NCI-H2227 (cell line): ENCODE measurements around the gene PRPF8.
"Not testable (repeated sequence)": the region's sequence is repeated elsewhere in the genome, so short reads cannot be mapped to it uniquely, and the experiment has no call there.

ENCODE experiments used
- DNase-seq: peaks from one replicate; lab custom pipeline; 2025; ENCODE audit not compliant: unreplicated experiment; lab: John Stamatoyannopoulos, UW

Gene PRPF8

DNA sequence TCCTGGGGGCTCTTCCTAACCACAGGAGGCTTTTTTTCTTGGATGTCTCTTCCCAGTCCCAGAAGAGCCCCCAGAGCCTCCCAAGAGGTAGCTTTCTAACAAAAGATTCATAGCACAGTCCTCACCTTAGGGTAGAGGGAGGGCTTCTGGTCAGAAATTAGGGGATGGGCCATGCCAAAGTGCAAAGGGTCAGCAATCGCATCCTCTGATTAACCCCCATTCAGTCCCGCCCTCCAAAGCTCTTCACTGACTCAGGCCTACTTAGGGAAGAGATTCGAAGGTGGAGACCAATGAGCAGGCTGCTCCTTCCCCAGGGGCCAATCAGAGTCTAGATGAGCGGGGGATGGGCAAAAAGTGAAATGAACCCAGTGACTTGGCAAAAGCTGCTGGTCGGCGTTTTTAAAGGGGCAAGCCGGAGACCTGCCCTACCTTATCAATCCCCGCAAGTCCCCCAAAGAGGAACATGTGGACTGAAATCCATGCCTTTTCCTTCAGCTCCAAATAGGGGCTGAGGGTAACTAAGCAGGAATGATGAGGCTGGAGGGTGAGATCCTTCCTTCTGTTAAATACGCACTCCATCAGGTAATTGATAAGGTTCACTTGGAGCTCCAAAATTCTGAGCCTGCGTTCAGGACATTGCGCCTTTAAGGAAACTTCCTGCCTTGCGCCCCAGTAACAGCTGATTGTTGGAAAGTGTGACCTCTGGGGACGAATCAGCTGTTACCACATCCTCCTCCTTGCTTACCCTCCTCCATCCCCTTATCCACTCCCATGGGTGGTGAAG, 32.4 kb upstream of the PRPF8 start:
- DNase-seq = peak; percentile 93

DNA sequence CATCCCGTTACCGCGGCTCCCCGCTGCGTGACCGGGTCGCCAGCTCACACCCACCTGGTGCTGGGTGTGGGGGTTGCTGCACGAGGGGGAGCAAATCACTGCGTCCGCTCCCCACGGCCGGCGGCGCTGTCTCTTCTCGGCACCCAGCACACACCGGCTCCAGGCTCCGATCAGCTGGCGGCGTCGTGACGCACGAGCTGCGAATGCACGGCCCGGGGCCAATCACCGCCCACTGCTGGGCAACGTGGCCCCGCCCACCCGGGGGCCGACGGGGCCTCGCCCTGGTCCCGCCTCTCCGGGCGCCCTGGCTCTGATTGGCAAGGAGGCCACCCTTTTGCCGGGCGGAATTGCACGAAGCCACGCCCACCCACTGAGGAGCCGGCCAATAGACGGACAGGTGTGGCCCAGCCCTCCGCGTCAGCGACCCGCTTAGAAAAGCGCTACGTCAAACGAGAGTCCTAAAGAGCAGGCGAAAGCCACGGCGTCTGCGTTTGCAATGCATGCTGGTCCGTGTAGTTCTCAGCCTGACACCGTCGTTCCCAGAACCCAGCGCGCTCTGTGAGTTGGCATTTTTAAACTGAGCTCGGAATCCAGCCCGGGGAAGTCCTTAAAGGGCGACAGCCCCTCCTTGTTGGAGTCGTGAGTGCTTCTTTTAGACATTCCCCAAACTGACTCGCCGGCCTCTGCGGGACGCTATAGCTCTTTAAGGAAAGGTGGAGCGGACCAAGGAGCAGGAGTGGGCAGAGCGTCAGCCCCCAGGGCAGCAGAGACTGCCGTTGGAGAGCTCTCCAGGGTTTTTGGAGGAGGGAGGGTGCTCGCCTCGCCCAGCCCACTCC, 31.6 kb upstream of the PRPF8 start:
- peak; percentile 98 for DNase-seq

DNA sequence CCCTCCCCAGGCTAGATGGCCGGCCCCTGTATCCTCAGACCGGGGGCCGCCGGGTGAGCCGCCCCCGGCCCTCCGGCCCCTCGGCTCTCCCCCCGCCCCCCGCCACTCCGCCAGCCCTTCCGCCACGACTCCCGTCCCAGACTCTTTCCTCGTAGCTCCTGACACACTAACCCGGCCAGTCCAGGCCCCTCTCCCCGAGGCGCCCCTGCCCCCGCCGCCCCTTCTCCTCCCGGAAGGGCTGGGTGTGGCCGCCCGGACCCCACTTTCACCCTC, 31.1 kb upstream of the PRPF8 start:
- no peak for DNase-seq

DNA sequence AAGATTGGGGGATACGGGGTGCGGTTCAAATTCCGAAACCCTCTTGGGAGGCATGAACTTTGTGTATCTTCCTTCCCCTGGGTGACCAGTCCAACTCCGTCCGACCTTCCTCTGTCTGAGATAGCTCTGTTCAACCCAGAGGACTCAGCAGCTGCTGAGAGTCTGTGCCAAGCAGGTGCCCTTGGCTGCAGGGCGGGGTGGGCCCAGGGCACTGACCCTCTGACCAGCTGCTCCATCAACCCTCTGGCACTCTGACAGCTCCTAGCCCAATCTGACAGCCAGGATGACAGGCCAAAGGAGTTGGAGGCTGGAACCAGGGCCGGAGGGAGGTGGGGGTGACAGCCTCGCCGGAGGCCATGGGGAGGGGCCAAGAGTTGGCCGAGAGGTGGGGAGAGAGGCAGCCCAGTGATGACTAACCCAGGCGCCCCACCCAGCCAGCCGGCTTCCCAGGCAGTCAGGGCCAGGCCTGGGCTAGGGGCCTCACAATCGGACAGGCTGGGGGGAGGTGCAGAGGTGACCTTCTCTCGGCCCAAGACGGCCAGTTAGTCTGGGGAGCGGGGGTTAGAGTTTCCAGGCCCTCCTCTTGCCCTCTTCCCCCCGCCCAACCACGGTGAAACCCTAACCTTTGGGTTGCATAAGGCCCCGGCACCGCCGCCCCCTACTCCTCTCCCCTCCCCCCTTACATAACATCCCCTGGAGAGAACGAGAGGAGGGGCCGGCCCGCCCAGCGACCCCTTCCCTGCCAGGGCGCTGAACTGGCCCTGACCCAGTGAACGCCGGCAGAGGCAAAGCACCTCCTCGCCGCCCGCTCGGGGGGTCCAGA, 30.5 kb upstream of the PRPF8 start:
- DNase-seq = peak; percentile 19

DNA sequence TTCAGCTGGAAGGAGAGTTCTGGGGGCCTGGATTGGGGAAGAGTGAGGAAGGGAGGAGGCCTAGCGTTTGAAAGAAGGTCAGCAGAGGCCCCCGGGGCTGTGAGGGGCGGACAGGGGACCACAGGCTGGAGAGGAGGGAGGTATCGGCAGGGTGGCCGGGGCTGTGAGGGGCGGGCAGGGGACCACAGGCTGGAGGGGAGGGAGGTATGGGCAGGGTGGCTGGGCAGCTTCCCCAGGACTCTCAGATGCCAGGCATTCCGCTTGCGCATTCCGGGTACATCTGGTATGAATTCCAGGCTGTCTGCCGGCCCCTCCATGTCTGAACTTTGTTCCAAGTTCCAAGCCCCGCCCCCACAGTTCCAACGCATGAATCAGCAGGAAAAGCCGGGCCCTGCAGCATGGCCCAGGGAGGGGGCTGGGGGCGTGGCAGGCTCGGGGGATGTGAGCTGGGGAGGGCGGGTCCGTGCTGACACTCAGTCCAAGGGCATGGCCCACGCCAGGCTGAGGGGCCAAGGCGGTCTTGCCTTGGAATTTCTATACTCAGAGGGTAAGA, 29.8 kb upstream of the PRPF8 start:
- peak; percentile 73 for DNase-seq

DNA sequence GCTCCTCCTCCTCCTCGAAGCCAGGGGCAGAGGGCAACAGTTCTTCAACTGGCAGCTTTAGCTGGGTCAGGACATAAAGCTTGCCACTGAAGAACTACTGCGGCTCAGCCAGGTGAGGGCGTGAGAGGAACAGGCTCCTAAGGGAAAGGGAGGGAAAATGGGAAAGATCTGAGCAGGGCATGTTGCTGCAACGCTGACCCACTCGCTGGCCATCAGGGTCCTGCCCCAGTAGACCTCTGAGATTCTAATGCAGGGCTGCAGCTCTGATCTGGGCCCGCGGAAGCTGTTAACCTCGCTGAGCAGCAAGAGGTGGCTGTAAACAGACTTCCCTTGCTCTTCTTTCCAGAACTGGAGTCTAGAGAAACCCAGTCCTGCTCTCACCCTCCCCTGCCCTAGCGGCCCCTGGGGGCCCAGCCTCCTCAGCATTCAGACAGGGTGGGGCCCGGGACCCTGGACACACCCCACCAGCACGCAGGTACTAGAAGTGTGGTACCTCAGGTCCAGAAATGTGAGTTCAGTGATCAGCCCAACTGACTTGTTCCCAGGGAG, 29.3 kb upstream of the PRPF8 start:
- peak; percentile 56 for DNase-seq

DNA sequence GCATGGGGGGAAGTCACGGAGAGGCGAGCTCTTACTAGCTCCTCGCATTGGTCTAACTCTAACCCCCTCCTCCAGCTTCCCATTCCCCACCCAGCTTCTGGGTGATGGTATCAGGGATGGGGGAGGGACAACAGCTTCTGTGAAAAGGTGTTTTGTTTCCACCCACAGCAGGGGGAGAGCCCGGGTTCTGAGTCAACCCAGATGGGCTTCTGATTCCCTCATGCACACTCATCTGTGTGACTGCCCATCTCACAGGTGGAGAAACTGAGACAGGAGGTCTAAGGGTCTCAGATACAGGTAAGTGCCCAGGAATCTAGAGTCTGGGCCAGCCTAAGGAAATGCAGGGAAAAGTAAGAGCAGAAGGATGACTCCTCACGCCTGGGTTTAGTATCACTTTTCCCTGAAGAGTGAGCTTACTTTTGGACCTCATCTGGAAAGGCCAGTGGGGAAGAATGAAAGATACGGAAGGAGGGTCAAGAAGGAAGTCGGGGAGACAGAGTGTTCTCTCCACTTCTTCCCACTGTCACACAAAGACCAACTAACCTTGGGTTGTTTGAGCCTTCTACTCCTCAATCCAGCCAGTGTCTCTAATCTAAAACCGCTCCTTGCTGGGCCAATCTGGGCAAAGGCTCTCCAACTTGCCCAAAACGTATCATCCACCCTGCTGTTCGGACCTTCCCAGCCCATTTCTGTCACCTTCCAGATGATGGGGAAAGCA, 28.7 kb upstream of the PRPF8 start:
- no peak for DNase-seq

DNA sequence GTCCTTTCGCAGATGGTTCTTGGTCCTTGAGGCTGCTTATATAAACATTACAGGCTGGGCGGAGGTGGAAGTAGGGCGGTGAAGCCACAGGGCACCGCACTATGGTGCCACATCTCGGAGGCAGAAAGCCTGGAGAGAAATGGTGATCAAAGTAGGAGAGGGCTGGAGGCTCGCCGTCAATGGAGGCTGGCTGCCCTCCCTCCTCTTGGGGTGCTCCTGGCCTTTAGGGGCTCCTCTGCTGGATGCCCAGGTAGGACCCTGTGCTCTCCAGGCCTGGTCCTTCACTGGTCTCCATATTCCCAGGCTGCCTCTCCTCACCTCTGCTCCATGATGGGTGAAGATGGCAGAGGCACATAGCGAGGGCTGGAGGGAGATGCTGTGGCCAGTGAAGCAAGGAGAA, 27.6 kb upstream of the PRPF8 start:
- no peak for DNase-seq

DNA sequence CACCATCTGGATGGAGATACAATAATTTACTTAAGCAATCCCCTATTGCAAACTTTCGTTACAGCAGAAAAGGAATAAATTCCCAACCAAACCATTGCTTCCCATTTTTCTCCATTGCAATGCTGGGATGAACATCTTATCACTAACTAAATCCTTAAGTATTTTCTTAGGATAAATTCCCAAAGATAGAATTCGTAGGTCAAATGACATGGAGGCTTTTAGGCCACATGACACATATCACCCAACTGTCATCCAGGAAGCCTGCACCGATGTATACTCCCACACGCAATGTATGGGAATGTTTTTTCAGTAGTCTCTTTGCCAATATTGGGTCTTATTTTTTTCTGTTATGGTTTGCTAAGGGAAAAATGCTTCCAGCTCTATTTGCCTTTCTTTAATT, 27.1 kb upstream of the PRPF8 start:
- no peak for DNase-seq

DNA sequence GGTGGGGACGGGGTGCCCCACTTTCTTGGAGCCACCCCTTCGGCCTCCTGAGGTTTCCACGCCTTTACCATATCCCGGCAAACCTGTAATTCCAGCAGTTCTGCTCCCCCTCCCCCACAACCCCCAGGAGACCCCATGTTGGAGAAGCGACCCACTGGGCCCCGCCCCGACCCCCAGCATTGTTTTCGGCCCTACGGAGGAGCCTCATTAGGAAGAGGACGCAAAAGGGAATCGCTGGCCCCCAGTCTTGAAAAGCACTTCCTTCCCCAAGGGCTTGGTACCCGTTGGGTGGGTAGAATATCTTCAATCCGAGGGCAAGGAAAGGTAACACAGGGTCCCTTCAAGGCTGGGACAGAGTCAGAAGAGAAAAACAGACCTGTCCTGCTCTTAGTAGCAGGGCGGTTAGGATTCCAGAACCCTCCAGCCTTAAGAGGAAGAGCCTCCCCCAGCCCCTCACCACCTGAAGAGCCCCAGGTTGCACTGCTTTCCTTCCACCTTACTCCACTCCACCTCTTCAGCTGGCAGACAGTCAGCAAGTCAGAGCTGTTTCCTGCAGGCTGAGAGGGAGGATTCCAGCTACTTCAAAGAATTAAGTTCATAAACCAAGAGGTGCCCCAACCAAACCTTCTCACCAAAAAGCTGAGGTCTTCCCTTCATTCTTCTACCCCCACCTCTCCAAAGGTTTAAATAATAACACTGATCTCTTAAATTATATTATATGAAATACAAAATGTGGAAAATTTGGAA, 26.3 kb upstream of the PRPF8 start:
- DNase-seq = no peak

DNA sequence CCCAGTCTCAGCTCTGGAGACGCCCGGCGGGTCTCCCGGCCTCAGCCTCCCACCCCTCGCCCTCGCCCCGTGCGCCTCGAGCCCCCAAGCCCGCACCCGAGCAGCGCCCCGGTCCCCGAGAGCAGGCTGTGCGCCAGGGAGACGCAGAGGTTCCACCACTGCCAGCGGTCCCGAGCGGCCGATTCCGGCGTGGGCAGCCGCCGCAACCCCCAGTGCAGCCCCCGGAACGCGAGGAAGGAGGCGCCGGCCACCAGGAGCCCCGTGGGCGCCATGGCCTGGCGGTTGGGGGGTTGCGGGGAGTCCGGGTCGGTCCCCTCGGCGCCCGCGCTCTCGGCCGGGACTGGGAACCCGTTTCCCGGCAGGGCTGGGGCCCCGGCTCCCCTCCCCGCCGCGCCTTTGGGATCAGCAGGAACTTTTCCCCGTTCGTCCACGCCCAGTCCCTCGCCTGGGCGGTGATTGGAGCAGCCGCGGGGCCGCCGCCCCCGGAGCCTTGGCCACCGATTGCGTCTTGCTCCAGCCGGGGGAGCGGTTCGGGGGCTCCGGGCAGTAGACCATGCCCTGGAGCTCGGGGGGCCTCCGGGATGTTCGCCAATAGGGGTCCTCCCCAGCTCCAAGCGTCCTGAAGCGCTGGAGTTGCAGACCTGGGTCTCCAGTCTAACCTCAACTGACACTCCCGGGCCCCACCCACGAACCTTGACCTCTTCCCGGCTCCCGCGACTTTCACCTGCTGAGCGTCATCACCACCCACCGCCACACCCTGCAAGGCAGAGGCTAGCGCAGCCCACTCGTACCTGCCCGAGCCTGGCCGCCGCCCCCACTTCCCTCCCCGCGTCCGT, 25.5 kb upstream of the PRPF8 start, which contains the start of gene TLCD2:
TLCD2 (minus strand) TSS at position 407 of the 836 bp plus-strand sequence; CDS start at position 272, 135 bp downstream.
- DNase-seq = peak; percentile 40

DNA sequence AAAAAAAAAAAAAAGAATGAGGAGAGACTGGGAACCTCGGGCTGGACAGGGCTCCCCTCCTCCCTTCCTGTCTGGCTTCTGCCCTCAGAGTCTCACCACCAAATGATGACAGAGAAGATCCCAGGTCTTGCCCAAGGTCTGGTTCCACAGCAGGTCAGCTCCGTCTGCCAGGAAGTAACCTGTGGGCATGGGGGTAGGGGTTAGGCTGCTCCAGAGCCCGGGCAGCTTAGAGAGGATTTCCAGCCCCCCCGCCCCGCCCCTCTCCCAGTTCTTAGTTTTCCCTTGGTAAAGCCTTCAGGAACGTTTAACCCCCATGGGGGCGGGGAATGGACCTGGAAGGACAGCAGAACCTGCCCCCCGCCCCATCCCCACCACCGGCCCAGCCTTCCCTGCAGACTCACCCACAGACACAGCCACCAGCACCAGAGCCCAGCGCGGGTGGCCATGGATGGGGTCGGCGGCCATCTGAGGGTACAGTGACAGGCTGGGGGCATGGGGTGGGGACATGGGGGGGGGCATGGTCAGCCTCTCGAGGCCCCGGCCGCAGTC, 24.8 kb upstream of the PRPF8 start:
- no peak for DNase-seq

DNA sequence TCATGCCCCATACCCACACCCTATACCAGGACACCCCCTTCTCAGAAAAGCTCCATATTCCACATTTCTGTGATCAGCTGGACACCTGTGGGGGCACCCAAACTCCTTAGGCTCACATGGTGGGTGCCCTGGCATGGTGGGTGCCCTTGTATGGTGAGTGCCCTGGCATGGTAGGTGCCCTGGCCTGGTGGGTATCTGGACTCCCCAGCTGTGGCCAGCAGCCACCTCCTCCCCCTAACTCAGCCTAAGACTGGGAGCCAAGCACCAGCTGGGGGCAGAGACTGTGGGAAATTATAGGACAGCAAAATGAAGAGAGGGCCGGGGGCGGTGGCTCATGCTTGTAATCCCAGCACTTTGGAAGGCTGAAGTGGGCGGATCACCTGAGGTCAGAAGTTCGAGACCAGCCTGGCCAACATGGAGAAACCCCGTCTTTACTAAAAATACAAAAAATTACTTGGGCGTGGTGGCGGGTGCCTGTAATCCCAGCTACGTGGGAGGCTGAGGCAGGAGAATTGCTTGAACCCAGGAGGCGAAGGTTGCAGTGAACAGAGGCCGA, 24.2 kb upstream of the PRPF8 start:
- DNase-seq = not testable (repeated sequence)

DNA sequence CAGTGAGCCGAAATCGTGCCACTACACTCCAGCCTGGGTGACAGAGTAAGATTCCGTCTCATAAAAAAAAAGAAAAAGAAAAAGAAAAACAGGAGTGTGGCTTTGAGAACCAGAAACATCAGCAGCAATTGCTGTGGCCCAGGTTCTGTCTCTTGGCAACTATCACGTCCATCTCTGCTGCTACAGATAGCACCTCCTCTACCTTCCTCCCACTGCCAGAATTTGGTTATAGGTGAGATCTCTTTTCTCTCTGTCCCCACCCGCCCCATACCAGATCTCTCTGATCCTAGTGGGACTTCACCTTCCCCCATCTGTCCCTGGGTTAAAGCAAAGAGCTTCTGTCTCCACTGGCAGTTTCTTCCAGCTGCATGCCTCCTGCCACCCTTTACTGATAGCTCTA, 22.4 kb upstream of the PRPF8 start:
- no peak for DNase-seq

DNA sequence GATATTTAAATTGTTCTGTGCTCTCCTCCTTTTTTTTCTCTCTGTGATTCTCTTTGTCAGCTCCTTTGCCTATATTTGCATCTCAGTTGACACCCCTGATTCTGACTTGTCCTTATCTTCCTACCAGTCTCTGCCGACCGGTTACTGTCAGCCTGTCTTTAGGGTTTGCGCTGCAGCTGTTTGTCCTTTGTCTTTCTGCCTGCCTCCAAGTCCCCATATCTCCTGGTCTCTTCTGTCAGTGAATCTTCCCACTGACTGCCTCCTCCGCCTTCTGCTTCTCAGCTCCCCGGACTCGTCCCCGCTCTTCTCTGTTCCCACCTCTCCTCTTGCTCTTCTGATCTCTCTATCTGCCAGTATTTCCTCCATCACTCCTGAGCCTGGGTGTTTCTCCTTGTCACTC, 20.3 kb upstream of the PRPF8 start:
- DNase-seq = no peak

DNA sequence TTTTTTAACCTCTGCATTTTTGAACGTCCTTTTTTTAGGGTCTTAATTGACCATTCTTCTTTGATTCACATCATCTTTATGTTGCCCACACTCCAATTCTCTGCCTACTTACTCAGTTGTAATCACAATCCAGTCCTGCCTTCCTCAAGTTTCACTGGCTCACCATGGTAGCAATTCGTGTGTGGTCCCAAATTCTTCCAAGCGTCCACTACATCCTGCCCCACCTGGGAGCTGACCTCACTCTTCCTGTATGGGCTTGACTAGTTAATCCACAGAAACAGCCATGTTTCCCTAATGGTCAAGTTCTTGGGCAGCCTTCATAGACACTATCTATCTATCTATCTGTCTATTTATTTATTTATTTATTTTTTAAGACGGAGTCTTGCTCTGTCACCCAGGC, 18.4 kb upstream of the PRPF8 start:
- no peak for DNase-seq

DNA sequence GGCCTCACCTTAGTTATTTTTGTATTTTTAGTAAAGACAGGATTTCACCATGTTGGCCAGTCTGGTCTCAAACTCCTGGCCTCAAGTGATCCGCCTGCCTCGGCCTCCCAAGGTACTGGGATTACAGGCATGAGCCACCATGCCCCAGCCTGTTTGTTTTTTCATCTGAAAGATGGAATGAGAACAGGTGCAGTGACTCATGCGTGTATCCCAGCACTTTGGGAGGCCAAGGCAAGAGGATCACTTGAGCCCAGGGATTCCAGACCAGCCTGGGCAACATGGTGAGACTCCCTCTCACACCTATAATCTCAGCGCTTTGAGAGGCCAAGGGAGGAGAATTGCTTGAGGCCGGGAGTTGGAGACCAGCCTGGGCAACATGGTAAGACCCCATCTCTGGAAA, 15.2 kb upstream of the PRPF8 start:
- not testable (repeated sequence) for DNase-seq

DNA sequence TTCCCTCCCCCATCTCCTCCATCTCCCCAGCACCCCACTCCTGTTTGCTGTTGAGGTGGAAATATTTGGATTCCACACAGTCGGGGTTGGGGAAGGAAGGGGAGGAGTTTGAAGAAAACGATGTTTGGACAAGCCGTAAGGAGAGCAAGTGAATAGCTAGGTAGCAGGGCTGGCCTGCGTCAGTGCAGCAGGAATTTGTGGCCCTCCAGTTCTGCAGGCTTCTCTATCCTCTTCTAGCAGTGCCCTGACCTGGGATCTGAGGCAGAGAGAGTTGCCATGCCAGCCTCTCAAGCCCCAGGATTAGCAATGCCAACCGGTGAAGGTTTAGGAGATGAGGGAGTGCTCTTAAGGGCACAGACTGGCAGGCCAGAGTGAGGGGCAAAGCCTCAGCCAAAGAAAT, 13.0 kb upstream of the PRPF8 start:
- no peak for DNase-seq
